Brain pericyte (primary cell): ENCODE measurements around the gene ITPR1.
A peak's percentile ranks its signal among the peaks of the same experiment; 100 is the strongest.

Source experiments
- DNase-seq: peaks from one replicate; pipeline ENCODE4 v3.0.0-alpha.2; 2012; ENCODE audit warnings: low read depth, low spot score

The ITPR1 gene

DNA sequence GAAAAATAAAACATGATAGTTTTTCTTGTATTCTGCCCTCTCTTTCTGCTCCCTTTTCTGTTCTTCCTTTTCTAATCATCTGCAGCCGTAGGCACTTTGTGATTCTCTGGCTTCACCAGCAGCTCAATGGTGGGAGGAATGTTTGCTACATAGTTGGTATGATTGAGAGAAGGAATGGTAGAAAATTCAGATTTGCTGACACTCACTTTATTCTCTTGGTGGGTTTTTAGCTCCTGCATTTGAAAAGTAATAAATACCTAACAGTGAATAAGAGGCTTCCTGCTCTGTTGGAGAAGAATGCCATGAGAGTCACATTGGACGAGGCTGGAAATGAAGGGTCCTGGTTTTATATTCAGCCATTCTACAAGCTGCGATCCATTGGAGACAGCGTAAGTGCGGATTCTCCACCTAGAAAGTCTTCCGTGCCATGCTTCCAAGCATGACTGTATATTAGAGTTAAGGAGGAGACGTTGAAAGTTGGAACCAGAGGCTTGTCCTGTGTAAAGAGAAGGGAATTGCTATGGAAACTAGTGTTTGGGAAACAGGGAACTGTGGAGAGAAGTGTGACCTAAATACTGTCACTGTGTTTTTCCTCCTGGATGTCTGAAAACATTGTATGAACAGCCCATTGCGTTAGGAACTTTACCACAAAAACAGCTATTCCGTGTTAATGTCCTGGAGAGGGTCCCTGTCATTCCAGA, 148.9 kb downstream of the ITPR1 start:
- no peak for DNase-seq

DNA sequence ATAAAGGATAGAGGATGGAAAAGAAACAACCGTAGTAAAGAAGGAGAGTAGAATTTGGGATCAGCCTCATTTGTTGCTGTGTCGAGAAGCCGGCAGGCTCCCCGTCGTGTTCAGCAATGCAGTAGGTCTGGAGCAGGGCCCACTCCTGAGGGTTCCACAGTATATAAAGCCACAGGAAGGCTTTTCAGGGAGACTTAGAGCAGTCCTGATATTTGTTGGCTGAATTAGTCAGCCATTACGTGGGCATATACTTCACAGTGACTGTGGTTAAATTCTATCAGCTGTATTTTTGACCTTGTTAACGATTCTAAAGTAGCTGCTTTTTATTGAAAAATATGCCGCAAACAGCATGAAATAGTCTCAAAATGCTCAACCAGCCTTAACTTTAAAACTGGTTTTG, 149.5 kb downstream of the ITPR1 start:
- DNase-seq: no peak

DNA sequence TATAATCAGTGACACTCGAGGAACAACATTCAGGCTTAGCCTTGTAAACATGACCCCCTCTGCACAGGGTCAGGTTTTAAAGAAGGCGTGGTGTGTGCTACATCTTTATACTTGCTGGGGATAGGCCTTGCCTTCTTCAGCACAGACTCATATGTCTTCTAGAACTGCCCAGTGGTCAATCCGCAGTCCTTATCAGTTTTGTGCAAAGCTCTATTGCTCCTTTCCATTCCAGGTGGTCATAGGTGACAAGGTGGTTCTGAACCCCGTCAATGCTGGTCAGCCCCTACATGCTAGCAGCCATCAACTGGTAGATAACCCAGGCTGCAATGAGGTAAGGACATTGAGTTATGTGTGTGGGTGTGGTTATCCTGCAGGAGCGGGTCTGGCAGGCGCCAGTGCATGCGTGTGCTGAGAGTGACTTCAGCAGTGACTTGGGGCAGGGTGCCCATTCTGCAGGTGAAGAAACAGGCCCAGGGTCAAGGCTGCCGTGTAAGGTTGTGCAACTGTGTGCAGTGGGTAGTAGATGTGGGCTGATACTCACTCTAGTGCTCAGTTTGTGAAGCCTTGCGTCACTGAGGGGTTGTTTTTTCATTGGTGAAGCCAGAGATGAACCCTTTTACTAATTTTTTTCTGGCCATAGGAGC, 150.9 kb downstream of the ITPR1 start:
- DNase-seq: no peak

DNA sequence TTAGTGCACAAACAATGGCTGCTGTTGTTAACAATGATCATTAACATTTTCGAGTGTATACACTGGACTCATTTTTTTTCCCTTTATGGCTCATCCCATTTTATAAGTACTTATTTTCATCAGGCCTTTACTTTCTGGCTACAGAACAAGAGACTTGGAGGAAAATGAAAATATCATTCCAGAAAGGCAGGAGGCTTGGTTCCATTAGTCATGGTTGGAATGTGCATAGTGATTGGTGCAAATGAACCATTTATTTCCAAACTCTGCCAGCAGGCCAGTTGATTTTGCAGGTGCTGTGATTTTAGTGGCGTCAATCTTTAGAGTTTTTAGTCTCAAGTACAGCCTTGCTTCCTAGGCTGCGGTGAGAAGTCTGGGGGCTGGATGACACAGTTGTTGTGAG, 151.8 kb downstream of the ITPR1 start:
- no peak for DNase-seq

DNA sequence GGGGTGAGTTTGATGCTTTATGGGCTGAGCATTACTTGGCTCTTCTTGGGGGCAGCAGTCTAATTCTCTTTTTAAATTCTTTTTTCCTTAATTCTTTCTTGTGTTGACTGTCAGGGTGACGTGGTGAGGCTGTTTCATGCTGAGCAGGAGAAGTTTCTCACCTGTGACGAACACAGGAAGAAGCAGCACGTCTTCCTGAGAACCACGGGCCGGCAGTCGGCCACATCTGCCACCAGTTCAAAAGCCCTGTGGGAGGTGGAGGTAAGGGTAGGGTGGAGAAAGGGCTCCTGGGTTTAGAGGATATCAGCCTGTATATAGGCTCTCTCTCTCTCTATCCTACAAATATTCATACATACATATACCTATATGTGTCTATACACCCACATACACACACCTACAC, 152.3 kb downstream of the ITPR1 start:
- DNase-seq: no peak

DNA sequence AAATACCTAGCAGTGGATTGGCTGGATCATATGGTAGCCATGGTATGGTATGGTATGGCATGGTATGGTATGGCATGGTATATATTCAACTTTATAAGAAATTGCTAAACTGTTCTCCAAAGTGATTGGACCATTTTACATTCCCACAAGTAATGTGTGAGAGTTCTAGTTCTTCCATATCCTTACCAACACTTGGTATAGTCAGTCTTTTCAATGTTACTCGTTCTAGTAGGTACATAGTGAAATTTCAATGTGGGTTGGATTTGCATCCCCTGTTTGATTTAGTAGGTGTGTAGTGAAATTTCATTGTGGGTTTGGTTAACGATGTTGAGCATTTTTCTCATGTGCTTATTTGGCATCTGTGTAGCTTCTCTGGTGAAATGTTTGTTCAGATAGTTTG, 154.3 kb downstream of the ITPR1 start:
- DNase-seq: no peak

DNA sequence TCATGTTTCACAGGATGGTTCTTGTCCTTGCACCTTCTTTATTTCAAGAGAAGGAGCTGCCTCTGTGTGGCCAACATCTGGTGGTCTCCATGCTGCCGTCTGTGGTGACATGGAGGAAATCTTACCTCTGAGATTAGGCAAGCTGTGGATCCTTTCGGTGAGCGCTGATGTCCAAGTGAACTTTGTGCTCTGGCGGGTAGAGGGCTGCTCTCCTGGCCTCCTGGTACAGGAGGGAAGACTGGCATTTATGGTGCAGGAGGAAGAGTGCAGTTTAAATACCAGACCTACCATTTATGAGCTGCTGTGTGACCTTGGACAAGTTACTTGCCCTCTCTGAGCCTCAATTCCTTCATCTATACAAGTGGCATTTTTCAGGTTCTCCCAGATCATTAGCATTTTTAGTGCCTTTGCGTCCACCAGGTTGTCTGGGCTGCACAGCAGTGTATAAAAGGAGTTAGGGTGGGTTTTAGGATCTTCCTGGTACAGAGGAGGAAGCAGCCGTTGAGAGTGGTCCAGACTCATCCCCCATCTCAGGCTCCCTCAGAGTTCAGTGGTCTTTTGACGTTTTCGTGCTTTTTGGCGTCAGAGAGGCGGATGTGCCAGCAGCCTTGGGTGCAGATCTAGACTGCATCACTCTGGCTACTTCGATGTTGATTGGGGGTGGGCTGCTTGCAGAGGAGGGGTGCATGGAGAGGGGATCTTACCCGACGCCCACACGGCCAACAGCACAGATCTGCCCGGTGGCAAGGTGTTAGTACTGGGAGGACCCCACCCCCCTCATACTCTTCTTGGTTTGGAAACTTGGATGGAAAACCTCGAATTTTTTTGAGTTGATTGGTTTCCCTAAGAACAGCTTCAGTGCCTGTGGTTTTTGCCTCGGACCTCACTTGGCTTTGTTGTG, 162.2 kb downstream of the ITPR1 start:
- DNase-seq: no peak

DNA sequence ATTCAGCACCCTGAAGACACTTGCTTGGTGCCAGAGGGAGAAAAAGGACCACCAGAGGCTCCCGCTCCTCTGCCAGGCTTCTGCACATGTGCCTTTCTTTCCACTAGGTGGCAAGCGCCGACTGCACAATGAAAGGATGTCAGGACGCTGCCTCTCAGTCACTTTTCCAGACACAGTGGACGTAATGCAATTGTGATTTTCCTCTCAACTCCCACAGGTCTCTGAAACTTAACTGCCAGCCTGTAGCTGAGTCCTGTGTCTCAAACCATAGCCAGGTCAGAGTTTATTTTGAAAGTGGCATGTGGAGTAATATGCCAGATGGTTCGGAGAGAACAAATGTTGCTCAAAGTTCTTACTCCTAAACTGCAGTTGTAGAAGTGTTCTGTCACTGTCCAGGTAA, 162.9 kb downstream of the ITPR1 start:
- peak; percentile 27 for DNase-seq

DNA sequence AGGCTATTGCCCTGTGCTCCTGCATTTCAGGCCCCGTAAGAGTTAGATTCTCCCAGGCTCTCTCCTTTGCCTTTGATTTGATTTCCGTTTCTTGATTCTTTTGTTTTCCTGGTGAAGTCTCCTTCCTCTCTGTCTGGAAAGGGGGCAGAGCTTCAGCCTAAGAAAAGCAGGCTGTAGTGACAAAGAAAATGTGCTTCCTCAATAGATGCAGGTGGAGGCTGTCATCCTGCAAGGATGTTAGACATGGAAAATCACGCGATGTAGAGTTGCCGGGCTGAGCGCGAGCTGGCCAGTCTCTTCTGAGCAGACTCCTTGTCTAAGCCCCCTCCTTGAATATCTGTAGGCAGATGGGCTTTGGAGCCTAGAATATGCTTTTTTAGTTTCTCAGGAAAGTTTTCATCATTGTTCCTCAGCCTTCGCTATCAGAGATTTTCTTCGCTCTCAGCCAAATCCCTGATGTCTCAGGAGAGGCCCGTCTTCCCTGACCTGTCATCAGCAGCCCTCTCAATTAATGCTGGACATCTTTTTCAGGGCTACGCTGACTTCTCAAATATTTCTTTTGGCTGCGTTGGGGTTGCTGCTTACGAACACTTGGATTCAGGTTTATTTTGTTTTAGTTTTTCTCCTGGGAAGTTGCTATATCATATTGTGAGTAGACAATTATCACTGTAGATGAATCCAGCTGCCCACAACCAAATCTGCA, 163.6 kb downstream of the ITPR1 start:
- no peak for DNase-seq

DNA sequence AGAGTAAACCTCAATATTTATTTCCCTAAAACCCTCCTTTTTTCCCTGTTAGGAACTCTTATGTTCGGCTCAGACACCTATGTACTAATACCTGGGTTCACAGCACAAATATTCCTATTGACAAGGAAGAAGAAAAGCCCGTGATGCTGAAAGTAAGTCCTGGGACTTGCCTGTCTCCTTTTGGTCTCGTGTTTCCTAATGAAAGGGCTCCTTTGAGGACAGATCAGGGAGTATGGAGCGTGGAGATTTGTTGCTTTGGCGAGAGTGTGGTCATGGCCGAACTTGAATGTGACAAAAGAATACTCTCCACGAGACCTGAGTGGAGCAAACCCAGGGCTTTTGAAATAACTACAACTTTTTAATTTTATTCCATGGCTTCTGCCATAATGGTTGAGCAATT, 167.8 kb downstream of the ITPR1 start:
- DNase-seq: no peak

DNA sequence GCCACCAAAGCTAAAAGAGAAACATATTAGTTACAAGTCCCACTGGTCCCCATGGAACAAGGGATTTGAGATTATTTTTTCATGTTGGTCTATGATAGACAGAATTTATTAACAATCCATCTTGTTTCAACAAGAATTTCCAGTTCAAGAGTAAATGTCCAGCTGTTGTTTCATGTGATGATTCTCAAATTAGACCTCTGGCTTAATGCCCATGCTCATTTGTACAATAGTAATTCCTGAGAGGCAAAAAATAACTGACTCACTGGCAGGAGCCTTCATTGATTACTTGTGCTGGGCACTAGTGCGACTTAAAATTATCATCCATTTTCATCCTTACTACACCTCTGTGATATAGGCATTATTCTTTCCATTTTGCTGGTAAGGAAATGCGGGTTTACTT, 171.3 kb downstream of the ITPR1 start:
- no peak for DNase-seq

DNA sequence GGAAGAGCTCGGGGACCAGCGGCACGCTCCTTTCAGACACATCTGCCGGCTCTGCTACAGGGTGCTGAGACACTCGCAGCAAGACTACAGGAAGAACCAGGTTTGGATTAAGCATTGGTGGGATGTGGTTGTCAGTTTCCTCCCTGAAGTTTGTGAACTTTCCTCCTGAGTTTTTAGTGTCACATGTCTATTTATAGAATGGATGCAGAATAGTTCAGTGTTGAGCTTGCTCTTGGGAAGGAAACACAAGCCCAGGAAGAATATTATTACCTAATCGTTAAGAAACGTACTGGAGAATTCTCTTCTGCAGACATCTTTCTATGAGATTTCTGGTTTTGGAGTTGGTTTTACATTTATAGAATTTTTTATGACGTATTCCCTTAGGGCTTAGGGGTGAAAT, 172.0 kb downstream of the ITPR1 start:
- no peak for DNase-seq

DNA sequence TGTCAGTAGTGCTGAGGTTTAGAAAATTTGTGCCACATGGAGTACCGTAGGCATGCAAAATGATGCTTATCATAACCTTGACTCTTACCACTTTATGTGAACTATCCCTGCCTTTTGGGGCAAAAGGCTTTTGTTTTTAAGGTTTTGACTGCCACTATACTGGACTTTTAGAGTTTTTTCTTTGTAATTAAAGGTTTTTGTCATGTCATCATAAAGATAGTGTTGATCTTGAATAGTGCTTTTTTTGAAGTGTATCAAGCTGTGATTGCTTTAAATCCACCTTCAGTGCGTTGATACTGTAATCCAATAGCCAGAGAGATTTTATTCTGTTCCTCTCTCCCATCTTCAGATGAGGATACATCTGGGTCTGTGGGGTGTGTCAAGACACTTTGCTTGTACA, 172.9 kb downstream of the ITPR1 start:
- no peak for DNase-seq

DNA sequence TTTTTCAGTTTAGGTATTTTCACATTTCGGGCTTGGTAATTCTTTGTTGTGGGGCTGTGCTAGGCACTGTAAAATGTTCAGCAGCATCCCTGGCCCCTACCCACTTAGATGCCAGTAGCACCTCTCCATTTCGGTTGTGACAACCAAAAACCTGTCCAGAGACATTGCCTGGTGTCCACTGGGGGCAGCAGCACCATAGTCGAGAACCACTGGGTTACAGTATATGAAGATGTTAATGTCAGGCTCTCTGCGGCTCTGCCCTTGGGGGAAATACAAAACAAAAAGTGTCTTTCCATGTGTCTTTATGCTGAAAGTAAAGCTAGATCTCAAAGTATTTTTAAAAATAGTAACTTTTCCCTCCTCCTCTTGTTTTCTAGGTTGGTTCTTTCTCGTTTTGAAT, 177.2 kb downstream of the ITPR1 start:
- DNase-seq: no peak

DNA sequence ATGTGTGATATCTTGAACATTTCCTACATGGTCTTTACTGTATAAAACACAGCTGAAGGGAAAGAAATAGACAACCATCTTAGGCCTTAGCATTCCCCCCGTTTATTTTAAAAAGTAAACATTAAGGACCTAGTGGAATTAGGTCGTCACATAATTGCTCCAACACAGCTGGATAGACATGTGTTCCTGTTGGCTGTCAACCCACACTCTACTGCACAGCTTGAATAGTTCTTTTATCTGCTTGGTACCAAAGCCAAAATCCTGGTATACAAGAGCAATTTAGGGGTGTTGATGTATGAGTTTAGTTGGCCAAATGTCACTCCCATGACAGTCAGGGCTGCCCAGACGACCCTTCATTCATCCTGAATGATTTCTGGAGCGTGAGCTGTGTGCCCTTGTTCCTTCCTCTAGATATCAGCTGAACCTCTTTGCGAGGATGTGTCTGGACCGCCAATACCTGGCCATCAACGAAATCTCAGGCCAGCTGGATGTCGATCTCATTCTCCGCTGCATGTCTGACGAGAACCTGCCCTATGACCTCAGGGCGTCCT, 179.7 kb downstream of the ITPR1 start:
- no peak for DNase-seq

DNA sequence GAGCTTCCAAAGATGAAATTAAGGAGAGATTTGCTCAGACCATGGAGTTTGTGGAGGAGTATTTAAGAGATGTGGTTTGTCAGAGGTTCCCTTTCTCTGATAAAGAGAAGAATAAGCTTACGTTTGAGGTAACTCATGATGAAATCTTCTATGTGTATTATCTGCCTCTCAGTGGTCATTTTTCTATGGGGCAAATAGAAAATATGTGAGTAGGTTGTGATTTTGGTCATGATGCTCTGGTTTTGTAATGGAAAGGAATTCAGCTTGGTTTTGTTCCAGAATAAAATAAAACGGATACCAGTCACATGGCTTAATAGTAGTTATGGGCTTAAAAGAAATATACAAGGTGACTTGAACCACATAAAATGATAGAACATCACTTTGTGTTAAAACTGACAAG, 181.1 kb downstream of the ITPR1 start:
- no peak for DNase-seq

DNA sequence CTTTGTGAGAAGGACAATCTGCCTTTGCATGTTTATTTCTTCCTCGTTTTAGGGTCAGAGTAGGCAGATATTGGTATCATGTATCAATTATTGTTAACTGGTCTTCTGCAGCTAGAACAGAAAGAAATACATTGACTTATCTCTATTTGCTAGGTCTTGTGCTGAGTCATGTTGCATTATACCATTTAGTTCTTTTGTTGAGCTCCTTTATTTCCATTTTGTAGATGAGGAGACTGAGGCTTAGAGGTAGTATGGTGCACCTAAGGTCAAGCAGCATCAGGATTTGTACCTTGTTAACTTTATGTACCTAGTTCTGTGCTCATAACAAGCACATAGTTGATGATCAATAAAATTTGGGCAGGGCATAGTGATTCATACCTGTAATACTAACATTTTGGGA, 182.6 kb downstream of the ITPR1 start:
- DNase-seq: no peak

DNA sequence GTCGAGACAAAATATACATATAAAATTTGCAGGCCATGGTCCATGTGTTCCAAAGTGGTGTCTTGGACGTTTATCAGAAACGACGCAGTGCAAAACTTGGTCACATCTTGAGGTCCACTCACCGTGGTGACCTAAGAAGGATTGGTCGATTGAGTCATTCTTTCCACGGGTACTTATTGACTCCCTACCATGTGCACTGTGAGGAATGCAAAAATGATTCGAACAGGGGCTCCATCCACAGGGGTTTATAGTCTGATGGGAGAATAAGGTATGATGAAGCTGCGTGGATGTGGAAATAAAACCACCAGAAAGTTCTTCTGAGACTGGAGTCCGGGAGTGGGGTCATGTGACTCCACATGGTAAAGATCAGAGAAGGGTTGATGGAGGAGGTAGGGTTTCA, 185.2 kb downstream of the ITPR1 start:
- DNase-seq: no peak

DNA sequence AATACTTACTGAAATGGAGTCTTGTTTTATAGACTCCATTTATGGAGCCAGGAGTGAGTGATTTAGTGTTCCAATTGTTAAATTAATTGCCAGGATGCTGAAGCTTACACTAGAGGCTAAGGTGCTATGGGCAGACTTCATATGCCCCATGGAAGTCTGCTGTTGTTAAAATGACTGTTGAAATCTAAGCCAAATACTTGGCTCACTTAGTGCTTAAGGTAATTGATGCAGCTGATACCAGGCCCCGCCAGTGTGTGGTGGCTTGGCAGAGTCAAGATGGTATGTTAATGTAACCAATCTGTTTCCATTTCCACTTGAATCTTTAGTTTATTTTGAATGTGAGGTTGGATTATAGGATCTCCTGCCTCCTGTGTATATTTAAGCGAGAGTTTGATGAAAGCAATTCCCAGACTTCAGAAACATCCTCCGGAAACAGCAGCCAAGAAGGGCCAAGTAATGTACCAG, 187.1 kb downstream of the ITPR1 start:
- no peak for DNase-seq

DNA sequence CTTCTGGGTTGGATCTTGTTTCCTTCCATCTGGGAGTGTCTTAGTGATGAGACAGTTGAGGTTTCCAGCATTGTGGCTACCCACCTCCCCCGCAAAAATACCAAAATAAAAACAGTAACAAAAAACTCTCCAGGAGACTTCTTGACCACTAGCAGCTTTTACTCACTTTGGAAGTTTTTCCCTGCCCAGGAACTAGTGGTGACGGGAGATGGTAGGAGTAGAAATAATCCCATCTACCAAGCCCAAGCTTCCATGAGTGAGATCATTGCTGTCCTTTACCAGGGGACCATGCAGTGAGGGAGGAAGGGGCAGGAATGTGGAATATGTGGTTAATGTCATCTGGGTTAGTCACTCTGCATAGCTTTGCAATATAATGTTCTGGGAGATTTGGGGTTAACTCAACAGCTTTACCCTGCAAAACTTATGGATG, 187.7 kb downstream of the ITPR1 start:
- no peak for DNase-seq

DNA sequence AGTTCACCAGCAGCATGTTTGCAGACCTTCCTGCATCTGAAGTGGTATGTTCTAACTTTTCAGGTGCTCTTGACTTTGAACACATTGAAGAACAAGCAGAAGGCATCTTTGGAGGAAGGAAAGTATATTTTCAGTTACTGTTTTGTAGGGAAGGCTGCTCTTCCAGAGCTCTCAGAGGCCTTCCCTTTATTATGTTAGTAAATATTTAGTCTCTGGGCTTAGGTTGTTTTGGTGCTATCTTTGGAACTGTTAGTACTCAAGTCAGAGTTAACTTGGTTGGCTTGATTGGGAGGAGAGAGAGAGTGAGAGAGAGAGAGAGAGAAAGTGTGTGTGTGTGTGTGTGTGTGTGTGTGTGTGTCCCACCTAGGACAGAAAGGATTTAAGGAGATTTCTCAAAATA, 188.2 kb downstream of the ITPR1 start:
- DNase-seq: no peak

DNA sequence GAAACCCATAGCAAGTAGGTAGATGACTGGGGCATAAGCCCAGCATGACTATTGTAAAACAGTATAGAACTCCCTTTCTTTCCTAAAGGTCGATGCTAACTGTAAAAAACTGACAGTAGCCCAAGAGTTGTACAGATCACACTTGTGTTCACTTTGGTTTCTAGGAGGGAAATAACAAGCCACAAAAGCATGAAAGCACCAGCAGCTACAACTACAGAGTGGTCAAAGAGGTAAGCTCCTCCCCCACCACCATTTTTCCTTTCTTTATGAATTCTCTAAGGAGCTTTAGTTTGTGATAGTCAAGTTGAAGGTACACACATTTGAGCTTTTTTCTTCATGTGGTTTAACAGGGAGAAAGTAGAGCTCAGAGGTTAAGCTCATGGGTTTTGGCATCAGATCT, 191.0 kb downstream of the ITPR1 start:
- no peak for DNase-seq
